ENCODE results near the gene GRIPAP1.

- TF ChIP-seq CTCF (IDR thresholded peaks at IDR 0.05; ENCODE audit: extremely low read depth in 1 of 2, insufficient read depth in 1 of 2, low read depth in 1 of 2, low read length in 2 of 2) (no peak), EZH2 (IDR thresholded peaks at IDR 0.05; ENCODE audit: borderline replicate concordance, low read depth, low read length, severe bottlenecking) (no peak), MAX (IDR thresholded peaks at IDR 0.05; ENCODE audit: insufficient read depth, insufficient read length) (no peak), POLR2A (IDR thresholded peaks at IDR 0.05; ENCODE audit: low read depth, low read length) (no peak), POLR2AphosphoS5 (IDR thresholded peaks at IDR 0.05; ENCODE audit: insufficient read depth, low read depth, low read length) (no peak), GATA2 (IDR thresholded peaks at IDR 0.05; ENCODE audit: insufficient read depth, insufficient read length, low read depth, low read length) (no peak), MYC (IDR thresholded peaks at IDR 0.05; ENCODE audit: low read depth, low read length) (no peak)
Observed at GRCh38 chrX:49043987-49044281, 41.9 kb upstream of the GRIPAP1 start.

Data from endothelial cell of umbilical vein (primary cell).